ENCODE data around the gene MYO5A.

GRCh38 chr15:52567871-52568600, 39.4 kb upstream of the MYO5A start:
- TF ChIP-seq SIN3A (IDR thresholded peaks at IDR 0.05; ENCODE audit: borderline replicate concordance, insufficient read depth, low read length) (no peak), REST (IDR thresholded peaks at IDR 0.05; ENCODE audit: insufficient read depth in 1 of 2, low read depth in 2 of 2, low read length in 2 of 2) (no peak), POLR2AphosphoS5 (IDR thresholded peaks at IDR 0.05; ENCODE audit: low read depth, low read length) (no peak)

Data from PFSK-1 (cell line).